ENCODE results near the gene RSU1.

DNA sequence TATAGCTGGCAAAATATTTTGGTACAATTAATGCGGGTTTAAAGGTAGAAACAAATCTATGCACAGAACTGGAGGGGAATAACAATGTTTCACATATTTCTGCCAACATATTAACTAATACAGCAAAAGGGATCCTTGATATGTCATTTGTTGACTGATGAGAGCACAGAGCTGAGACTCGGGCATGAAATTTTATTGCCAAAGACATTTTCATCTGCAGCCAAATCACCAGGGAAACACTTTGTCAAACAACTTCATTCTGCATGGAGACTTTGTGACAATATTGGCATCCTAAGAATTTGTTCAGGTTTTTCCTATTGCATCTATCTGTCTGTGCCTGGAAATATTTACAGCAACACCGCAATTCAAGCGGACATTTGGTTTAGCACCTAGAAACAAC is 177.8 kb downstream of the RSU1 start:
- no peak for TF ChIP-seq EZH2 (IDR thresholded peaks at IDR 0.05; ENCODE audit: insufficient read depth, low read length)
- TF ChIP-seq, protein P1, sequence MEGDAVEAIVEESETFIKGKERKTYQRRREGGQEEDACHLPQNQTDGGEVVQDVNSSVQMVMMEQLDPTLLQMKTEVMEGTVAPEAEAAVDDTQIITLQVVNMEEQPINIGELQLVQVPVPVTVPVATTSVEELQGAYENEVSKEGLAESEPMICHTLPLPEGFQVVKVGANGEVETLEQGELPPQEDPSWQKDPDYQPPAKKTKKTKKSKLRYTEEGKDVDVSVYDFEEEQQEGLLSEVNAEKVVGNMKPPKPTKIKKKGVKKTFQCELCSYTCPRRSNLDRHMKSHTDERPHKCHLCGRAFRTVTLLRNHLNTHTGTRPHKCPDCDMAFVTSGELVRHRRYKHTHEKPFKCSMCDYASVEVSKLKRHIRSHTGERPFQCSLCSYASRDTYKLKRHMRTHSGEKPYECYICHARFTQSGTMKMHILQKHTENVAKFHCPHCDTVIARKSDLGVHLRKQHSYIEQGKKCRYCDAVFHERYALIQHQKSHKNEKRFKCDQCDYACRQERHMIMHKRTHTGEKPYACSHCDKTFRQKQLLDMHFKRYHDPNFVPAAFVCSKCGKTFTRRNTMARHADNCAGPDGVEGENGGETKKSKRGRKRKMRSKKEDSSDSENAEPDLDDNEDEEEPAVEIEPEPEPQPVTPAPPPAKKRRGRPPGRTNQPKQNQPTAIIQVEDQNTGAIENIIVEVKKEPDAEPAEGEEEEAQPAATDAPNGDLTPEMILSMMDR (IDR thresholded peaks at IDR 0.05; ENCODE audit: insufficient read depth, low read depth, low read length), result no peak

Data from astrocyte (in vitro differentiated cells and primary cell).